GM04504 (cell line): ENCODE results near the gene ARRDC1.
"Not testable (repeated sequence)": the region's sequence is repeated elsewhere in the genome, so short reads cannot be mapped to it uniquely, and the experiment has no call there.

Experiments used
- DNase-seq: peaks from one replicate; pipeline ENCODE4 v3.0.0-alpha.2; 2012; ENCODE audit warnings: low read depth

Gene ARRDC1

GRCh38 chr9:137583957-137584356 lies 21.5 kb upstream of the ARRDC1 start:
- DNase-seq: no peak

GRCh38 chr9:137586854-137587253 lies 18.6 kb upstream of the ARRDC1 start:
- DNase-seq: no peak

- no peak for DNase-seq
Observed at GRCh38 chr9:137588311-137588710, 17.2 kb upstream of the ARRDC1 start.

GRCh38 chr9:137588891-137589290 lies 16.6 kb upstream of the ARRDC1 start:
- no peak for DNase-seq

GRCh38 chr9:137589441-137590122 lies 15.9 kb upstream of the ARRDC1 start:
- DNase-seq: no peak

- DNase-seq: no peak
Observed at GRCh38 chr9:137590123-137590468, 15.4 kb upstream of the ARRDC1 start.

- peak; percentile 72 for DNase-seq
Observed at GRCh38 chr9:137590469-137591383, 14.8 kb upstream of the ARRDC1 start, which contains the start of gene ZMYND19. Gene ZMYND19, minus strand, starts transcription at chr9:137590512. Its CDS starts 249 bp downstream, at chr9:137590263.

- DNase-seq: no peak
Observed at GRCh38 chr9:137592767-137593166, 12.7 kb upstream of the ARRDC1 start.

GRCh38 chr9:137593176-137593575 lies 12.3 kb upstream of the ARRDC1 start:
- DNase-seq: no peak

- not testable (repeated sequence) for DNase-seq
Observed at GRCh38 chr9:137596577-137596976, 8.9 kb upstream of the ARRDC1 start.

GRCh38 chr9:137598943-137599342 lies 6.5 kb upstream of the ARRDC1 start:
- no peak for DNase-seq

- no peak for DNase-seq
Observed at GRCh38 chr9:137602661-137603060, 2.8 kb upstream of the ARRDC1 start.

- no peak for DNase-seq
Observed at GRCh38 chr9:137603879-137604278, 1.6 kb upstream of the ARRDC1 start.

- no peak for DNase-seq
Observed at GRCh38 chr9:137604345-137605086, 970 bp upstream of the ARRDC1 start.

GRCh38 chr9:137606005-137606621 lies 627 bp downstream of the ARRDC1 start:
- DNase-seq: no peak

- no peak for DNase-seq
Observed at GRCh38 chr9:137606734-137607138, 1.2 kb downstream of the ARRDC1 start.

GRCh38 chr9:137607141-137607857 lies 1.8 kb downstream of the ARRDC1 start:
- no peak for DNase-seq

- DNase-seq: no peak
Observed at GRCh38 chr9:137610944-137611343, 5.5 kb downstream of the ARRDC1 start.

GRCh38 chr9:137611623-137612609 lies 6.4 kb downstream of the ARRDC1 start:
- DNase-seq: peak; percentile 56

GRCh38 chr9:137612741-137613142 lies 7.3 kb downstream of the ARRDC1 start:
- DNase-seq: no peak
